Measurements from ENCODE around the gene DNAJC8. TPM values are rescaled to one million over a fixed set of nuclear protein-coding genes. Genes with fewer than 3 reads are reported as not detected.

The DNAJC8 gene
- polyA plus RNA-seq, 1 of the 3 experiments (the other 2 are of a cell fraction): 50.9 TPM

- Histone ChIP-seq H3K36me3 (replicated peaks in 1 of 2; ENCODE audit: control insufficient read depth in 1 of 2, insufficient read depth in 2 of 2, low read length in 1 of 2) (peaks cover 24 to 26% of the 10 kb centered on the region in 2 experiments), H3K4me3 (ENCODE audit: low read depth in 2 of 2, low read length in 1 of 2) (no peak overlapping the region), H3F3A (replicated peaks; ENCODE audit: insufficient read depth) (no peaks in the 10 kb centered on the region), H3K27ac (ENCODE audit: low read depth in 2 of 2, low read length in 1 of 2) (no peak overlapping the region), H3K9me2 (no peaks in the 10 kb centered on the region), H3K79me2 (ENCODE audit: insufficient read depth) (no peaks in the 10 kb centered on the region), H3K27me3 (ENCODE audit: insufficient read depth) (no peaks in the 10 kb centered on the region), H3K9me3 (no peaks in the 10 kb centered on the region), H2AFZ (ENCODE audit: low read depth) (no peak overlapping the region), H3K9ac (no peak overlapping the region), H3K4me2 (no peak overlapping the region), H4K20me1 (ENCODE audit: insufficient read depth) (no peaks in the 10 kb centered on the region), H3K4me1 (ENCODE audit: control insufficient read depth in 1 of 2, insufficient read depth in 2 of 2, low read depth in 1 of 2, low read length in 1 of 2) (no peaks in the 10 kb centered on the region)
- ChIA-PET CTCF (interaction anchor here (0.6 to 1.2 kb wide), 2 partner anchors 10 to 14 kb away, joined by 3 read pairs; no protein-coding TSS in a partner anchor), POLR2A (no interaction called here)
- 95% methylated on average over 12 of the region's 12 CpGs for WGBS (ENCODE audit: low lambda C conversion rate)
- TF ChIP-seq RCOR1 (IDR thresholded peaks at IDR 0.05; ENCODE audit: low read length) (no peak), ELF1 (IDR thresholded peaks at IDR 0.05) (no peak), MXI1 (IDR thresholded peaks at IDR 0.05; ENCODE audit: low read depth, low read length) (no peak), GABPA (IDR thresholded peaks at IDR 0.05; ENCODE audit: low read depth) (no peak), RFX5 (IDR thresholded peaks at IDR 0.05; ENCODE audit: low read length) (no peak), USF1 (IDR thresholded peaks at IDR 0.05; ENCODE audit: borderline replicate concordance, low read depth) (no peak), PBX3 (IDR thresholded peaks at IDR 0.05) (no peak), GATA2 (CRISPR knock-in tag; IDR thresholded peaks at IDR 0.05) (no peak), NRF1 (IDR thresholded peaks at IDR 0.05; ENCODE audit: low read depth, low read length) (no peak), RXRA (IDR thresholded peaks at IDR 0.05; ENCODE audit: borderline replicate concordance, low read depth) (no peak), NFIC (IDR thresholded peaks at IDR 0.05; ENCODE audit: borderline replicate concordance) (no peak), POLR2AphosphoS5 (IDR thresholded peaks at IDR 0.05; ENCODE audit: low read depth, low read length) (no peak)
- no peak for DNase-seq
These were observed 35.0 kb downstream of the DNAJC8 start for GRCh38 chr1:28197682-28198415.

GRCh38 chr1:28196330-28196729, 36.5 kb downstream of the DNAJC8 start:
- Histone ChIP-seq H2AFZ (ENCODE audit: low read depth) (no peak overlapping the region), H3K9me2 (no peaks in the 10 kb centered on the region), H3K79me2 (ENCODE audit: insufficient read depth) (no peaks in the 10 kb centered on the region), H3K9ac (no peak overlapping the region), H3K4me1 (ENCODE audit: control insufficient read depth in 1 of 2, insufficient read depth in 2 of 2, low read depth in 1 of 2, low read length in 1 of 2) (no peaks in the 10 kb centered on the region), H3K9me3 (no peaks in the 10 kb centered on the region), H3K4me3 (ENCODE audit: low read depth in 2 of 2, low read length in 1 of 2) (no peak overlapping the region), H3K36me3 (replicated peaks in 1 of 2; ENCODE audit: control insufficient read depth in 1 of 2, insufficient read depth in 2 of 2, low read length in 1 of 2) (peaks cover 22 to 24% of the 10 kb centered on the region in 2 experiments), H3F3A (replicated peaks; ENCODE audit: insufficient read depth) (no peaks in the 10 kb centered on the region), H3K4me2 (no peak overlapping the region), H3K27me3 (ENCODE audit: insufficient read depth) (no peaks in the 10 kb centered on the region), H4K20me1 (ENCODE audit: insufficient read depth) (no peaks in the 10 kb centered on the region), H3K27ac (ENCODE audit: low read depth in 2 of 2, low read length in 1 of 2) (no peak overlapping the region)
- 82% methylated on average over 3 of the region's 3 CpGs for WGBS (ENCODE audit: low lambda C conversion rate)
- ChIA-PET POLR2A (no interaction called here), CTCF (interaction anchor here (0.6 to 1.5 kb wide), 3 partner anchors 12 to 107 kb away, joined by 3 to 6 read pairs (median 3); no protein-coding TSS in a partner anchor)
- TF ChIP-seq FOXJ3 (CRISPR knock-in tag; IDR thresholded peaks at IDR 0.05) (no peak), SMC3 (IDR thresholded peaks at IDR 0.05; ENCODE audit: low read depth, low read length) (no peak), RXRA (IDR thresholded peaks at IDR 0.05; ENCODE audit: borderline replicate concordance, low read depth) (no peak), CHD2 (IDR thresholded peaks at IDR 0.05; ENCODE audit: low read length, partially characterized antibody) (no peak), TAF1 (IDR thresholded peaks at IDR 0.05; ENCODE audit: borderline replicate concordance, low read depth, low read length) (no peak), EZH2phosphoT487 (IDR thresholded peaks at IDR 0.05; ENCODE audit: borderline replicate concordance, low read depth) (no peak)
- no peak for DNase-seq
